Naive B cell (primary cell): ENCODE data around the gene OSGEP. TPM values are rescaled to one million over a fixed set of nuclear protein-coding genes. Genes with fewer than 3 reads are reported as not detected.

Experiments used
- ATAC-seq, 2 donors: fragments of 150-1000 bp; cut with Tn5 transposase; 2 replicates each; pipeline ENCODE4 v1.10.0; 2021; ENCODE audit warnings: low read depth in 2 of 2, mild to moderate bottlenecking in 2 of 2, moderate library complexity in 2 of 2
- DNase-seq: peaks from one replicate; pipeline ENCODE4 v3.0.0; 2022
- H3K27ac Mint-ChIP-seq, 6 donors: one replicate each; pipeline ENCODE4 v1.8.0; 2020 to 2022; ENCODE audit warnings: mild to moderate bottlenecking in 6 of 6, mixed read lengths in 6 of 6, moderate library complexity in 5 of 6, inconsistent platforms in 2 of 6
- H3K27me3 Mint-ChIP-seq, 3 donors: one replicate each; pipeline ENCODE4 v1.8.0; 2021 to 2022; ENCODE audit warnings: mixed read lengths in 3 of 3, mild to moderate bottlenecking in 1 of 3
- H3K36me3 Mint-ChIP-seq, 2 donors: one replicate each; pipeline ENCODE4 v1.8.0; 2020 to 2022; ENCODE audit warnings: mixed read lengths in 2 of 2, inconsistent platforms in 1 of 2, mild to moderate bottlenecking in 1 of 2
- H3K4me1 Mint-ChIP-seq, 3 donors: one replicate each; pipeline ENCODE4 v1.8.0; 2020 to 2022; ENCODE audit warnings: mixed read lengths in 3 of 3, inconsistent platforms in 1 of 3, mild to moderate bottlenecking in 1 of 3, moderate library complexity in 1 of 3
- H3K4me3 Mint-ChIP-seq, 8 donors: one replicate each; pipeline ENCODE4 v1.8.0; 2020 to 2022; ENCODE audit warnings: mild to moderate bottlenecking in 8 of 8, mixed read lengths in 8 of 8, moderate library complexity in 8 of 8, inconsistent platforms in 2 of 8
- H3K9me3 Mint-ChIP-seq, 7 donors: one replicate each; pipeline ENCODE4 v1.8.0; 2020 to 2022; ENCODE audit warnings: mixed read lengths in 7 of 7, mild to moderate bottlenecking in 5 of 7, inconsistent platforms in 2 of 7, moderate library complexity in 1 of 7
- polyA plus RNA-seq, 6 donors: library from polyadenylated mRNA; unstranded; fragments of 300-500 nt; fragmentation: Illumina TruSeq; gene quantifications; one replicate each; pipeline ENCODE4 v1.2.3, GENCODE V29; 2021; ENCODE audit warnings: low read depth in 6 of 6

The OSGEP gene
- polyA plus RNA-seq, 6 donors from 2014 or later = 57.5 to 87.9 (median 67.4) TPM

- DNase-seq (no peak), ATAC-seq (no peak)
- Mint-ChIP-seq H3K27ac (no peak overlapping the region), H3K9me3 (no peaks in the 10 kb centered on the region), H3K36me3 (no peaks in the 10 kb centered on the region), H3K4me3 (peak overlapping the region in 1 of 8 donors; percentile 4), H3K4me1 (peaks cover 18 to 45% (median 25%) of the 10 kb centered on the region in 3 donors), H3K27me3 (no peaks in the 10 kb centered on the region)
Measured at GRCh38 chr14:20418501-20418909, 36.1 kb downstream of the OSGEP start.

DNA sequence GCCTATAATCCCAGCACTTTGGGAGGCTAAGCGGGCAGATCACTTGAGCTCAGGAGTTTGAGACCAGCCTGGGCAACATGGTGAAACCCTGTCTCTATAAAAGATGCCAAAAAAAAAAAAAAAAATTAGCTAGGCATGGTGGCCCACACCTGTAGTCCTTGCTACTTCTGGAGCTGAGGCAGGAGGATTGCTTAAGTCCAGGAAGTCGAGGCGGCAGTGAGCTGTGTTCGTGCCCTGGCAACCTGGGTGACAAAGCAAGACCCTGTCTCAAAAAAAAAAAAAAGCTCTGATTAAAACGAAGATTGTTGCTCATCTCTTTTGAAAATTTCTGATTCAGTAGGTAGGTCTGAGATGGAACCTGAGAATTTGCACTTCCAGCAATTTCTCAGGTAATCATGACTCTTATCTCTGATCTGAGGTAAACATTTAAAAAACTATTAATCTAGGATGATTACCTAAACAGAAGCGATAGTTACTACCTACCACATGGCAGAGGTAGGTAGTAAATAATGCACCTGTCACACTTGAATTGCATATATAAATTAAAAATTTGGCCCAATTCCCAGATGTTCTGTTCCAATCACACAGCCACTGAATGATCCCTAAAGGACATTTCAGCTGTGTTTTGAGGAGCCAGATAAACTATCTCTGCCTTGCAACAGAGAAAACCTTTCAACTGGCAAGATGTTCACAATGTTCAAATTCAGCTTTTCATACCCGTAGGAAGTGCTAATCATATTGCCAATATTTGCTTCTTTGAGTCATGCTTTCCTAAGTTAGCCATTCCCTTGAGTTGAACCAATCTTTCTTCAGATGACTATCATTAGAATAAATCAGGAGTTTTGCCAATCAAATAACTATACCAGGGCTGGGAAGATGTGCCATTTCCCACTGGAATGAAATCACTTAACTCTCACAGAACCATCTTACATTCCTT lies 37.1 kb downstream of the OSGEP start:
- Mint-ChIP-seq H3K4me1 (peaks cover 18 to 41% (median 27%) of the 10 kb centered on the region in 3 donors), H3K27me3 (no peaks in the 10 kb centered on the region), H3K9me3 (no peaks in the 10 kb centered on the region), H3K27ac (no peak overlapping the region), H3K36me3 (no peaks in the 10 kb centered on the region), H3K4me3 (peak overlapping the region in 1 of 8 donors; percentile 22)
- ATAC-seq = no peak
- no peak for DNase-seq

DNA sequence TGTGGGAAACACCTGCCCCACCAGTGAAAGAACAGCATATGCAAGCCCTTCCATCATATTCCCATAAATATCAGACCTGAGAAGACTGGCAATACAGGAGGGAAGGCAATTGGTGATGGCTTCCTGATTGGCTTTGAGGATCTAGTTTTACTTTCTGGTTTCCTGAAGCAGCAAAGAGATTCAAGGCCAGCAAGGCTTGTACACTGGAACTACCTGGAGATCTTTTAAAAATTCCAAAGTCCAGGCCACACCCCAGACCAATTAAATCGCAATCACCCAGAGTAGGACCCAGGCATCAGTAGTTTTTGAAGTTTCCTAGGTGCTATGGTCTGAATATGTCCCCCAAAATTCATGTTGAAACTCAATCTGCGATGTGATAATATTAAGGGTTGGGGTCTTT lies 38.4 kb downstream of the OSGEP start:
- no peaks in the 10 kb centered on the region for H3K9me3 Mint-ChIP-seq
- DNase-seq = no peak
- H3K36me3 Mint-ChIP-seq = no peaks in the 10 kb centered on the region
- H3K27me3 Mint-ChIP-seq = no peaks in the 10 kb centered on the region
- H3K4me3 Mint-ChIP-seq = peak overlapping the region in 6 of 8 donors; percentile 2 to 61 (median 46)
- peaks cover 25 to 54% (median 36%) of the 10 kb centered on the region in 3 donors for H3K4me1 Mint-ChIP-seq
- peak overlapping the region in 4 of 6 donors; percentile 34 to 84 (median 50) for H3K27ac Mint-ChIP-seq
- no peak for ATAC-seq

GRCh38 chr14:20415782-20416206 lies 38.8 kb downstream of the OSGEP start:
- peak overlapping the region in 4 of 6 donors; percentile 34 to 84 (median 50) for H3K27ac Mint-ChIP-seq
- H3K4me3 Mint-ChIP-seq = peak overlapping the region in 7 of 8 donors; percentile 2 to 61 (median 37)
- H3K9me3 Mint-ChIP-seq = no peaks in the 10 kb centered on the region
- ATAC-seq (peak; percentile 34 to 50), DNase-seq (peak; percentile 63)
- H3K36me3 Mint-ChIP-seq = no peaks in the 10 kb centered on the region
- no peaks in the 10 kb centered on the region for H3K27me3 Mint-ChIP-seq
- H3K4me1 Mint-ChIP-seq = peaks cover 28 to 58% (median 40%) of the 10 kb centered on the region in 3 donors

DNA sequence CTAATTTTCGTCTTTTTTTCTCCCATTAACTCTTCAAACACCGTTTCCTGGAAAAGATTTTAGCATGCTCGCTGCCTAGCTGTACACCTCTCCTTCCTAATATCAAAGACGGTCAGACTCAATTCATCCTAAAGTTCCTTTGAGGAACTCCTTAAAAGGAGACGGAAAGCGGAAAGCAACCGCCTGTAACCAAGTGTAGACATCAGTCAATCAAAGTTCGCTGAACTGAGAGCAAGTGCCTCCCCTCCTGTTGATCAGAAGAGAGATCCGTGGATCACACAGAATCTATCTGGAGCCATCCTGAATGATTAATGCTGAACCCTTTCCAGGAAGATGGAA lies 40.9 kb downstream of the OSGEP start:
- H3K36me3 Mint-ChIP-seq = no peaks in the 10 kb centered on the region
- H3K27me3 Mint-ChIP-seq = no peaks in the 10 kb centered on the region
- ATAC-seq (peak; percentile 17 to 23), DNase-seq (peak; percentile 34)
- peak overlapping the region; percentile 88 to 100 (median 96) for H3K4me3 Mint-ChIP-seq
- H3K9me3 Mint-ChIP-seq = no peaks in the 10 kb centered on the region
- H3K27ac Mint-ChIP-seq = peak overlapping the region; percentile 89 to 99 (median 98)
- H3K4me1 Mint-ChIP-seq = peaks cover 36 to 63% (median 50%) of the 10 kb centered on the region in 3 donors

DNA sequence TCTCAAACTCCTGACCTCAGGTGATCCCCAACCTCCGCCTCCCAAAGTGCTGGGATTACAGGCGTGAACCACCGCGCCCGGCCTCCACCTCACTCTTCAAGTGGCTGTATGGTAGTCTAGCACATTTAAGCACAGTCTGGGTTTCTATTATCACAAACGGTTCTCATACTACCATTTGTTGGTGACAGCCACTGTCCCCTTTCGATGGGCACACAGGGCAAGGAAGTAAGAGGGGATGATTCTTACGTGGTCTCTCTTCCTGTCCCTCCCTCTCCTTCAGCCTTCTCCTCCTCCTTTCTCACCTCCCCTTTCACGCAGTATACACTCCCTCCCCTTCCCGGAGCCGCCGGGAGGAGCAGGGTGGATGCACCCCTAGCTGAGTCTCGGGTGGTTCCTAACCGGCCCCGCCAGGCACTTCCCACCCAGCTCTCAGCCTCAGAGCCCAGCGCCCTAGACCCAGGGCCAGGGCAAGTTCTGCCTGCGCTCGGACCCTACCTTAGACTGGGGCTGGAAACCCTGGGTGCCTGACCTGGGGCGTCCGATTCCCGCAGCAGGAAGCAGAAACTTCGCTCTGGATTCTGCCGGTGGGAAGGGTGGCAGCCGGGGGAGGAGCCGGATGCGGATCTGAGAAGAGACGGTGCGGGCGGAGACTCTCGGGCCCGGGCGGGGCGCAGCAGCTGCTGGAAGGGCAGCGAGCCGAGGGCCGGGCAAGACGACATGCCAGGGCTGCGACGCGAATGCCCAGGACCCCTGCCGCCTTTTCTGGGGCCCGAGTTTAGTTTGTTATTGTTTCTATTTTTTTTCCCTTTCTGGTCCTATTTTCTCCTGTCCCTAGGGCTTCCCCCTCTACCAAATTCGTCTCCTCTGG lies 41.5 kb downstream of the OSGEP start, which contains the start of gene TEP1:
Gene TEP1 (minus strand): TSS at position 626 of the 868 bp plus-strand sequence. CDS start 5,062 bp downstream, outside the sequence.
- Mint-ChIP-seq H3K36me3 (no peaks in the 10 kb centered on the region), H3K27ac (peak within 1 kb of the TSS; percentile 89 to 99 (median 98)), H3K4me1 (peaks cover 40 to 64% (median 48%) of the 10 kb centered on the region in 3 donors), H3K4me3 (peak within 1 kb of the TSS; percentile 88 to 100 (median 96)), H3K27me3 (no peaks in the 10 kb centered on the region), H3K9me3 (no peaks in the 10 kb centered on the region)
- DNase-seq (peak; percentile 73), ATAC-seq (peak; percentile 68)

DNA sequence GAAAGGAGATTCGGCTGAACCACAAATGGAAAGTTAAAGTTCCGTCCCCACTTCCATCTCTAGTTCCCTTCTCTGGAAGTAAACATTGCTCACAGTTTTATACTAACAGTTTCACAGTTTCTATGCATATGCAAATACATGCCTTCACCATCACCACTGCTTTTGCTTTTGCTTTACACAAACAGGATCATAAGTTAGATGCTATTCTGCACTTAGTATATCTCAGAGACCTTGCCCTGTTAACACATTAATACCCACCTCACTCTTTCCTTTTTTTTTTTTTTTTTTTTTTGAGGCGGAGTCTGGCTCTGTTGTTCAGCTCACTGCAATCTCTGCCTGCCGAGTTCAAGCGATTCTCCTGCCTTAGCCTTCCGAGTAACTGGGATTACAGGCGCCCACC lies 42.2 kb downstream of the OSGEP start:
- Mint-ChIP-seq H3K36me3 (no peaks in the 10 kb centered on the region), H3K4me1 (peaks cover 47 to 69% (median 51%) of the 10 kb centered on the region in 3 donors)

DNA sequence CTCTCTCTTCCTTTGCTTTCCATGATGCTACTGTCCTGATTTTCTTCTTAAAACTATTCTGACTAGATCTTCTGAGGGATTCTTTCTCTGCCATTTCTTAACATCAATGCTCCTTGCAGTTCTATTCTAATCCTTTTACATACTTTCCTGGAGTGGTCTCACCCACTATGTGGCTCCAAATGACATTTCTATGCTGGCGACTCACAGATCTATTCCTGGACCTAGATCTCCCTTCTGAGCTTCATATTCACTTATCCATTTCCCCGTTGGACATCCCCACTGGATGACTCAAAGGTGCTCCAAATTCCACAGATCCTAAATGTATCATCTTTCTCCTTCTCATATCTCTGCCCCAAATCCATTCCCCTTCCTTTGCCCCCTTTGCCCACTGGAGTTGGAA lies 45.4 kb downstream of the OSGEP start:
- H3K9me3 Mint-ChIP-seq = no peaks in the 10 kb centered on the region
- ATAC-seq = no peak
- H3K4me3 Mint-ChIP-seq = peak overlapping the region in 2 of 8 donors; percentile 3 to 11
- DNase-seq = no peak
- peaks cover 57 to 69% (median 66%) of the 10 kb centered on the region in 3 donors for H3K4me1 Mint-ChIP-seq
- peaks cover 21 to 23% of the 10 kb centered on the region in 2 donors for H3K36me3 Mint-ChIP-seq
- peak overlapping the region in 5 of 6 donors; percentile 33 to 78 (median 49) for H3K27ac Mint-ChIP-seq
- no peaks in the 10 kb centered on the region for H3K27me3 Mint-ChIP-seq

More for the DNA sequence above, 42.2 kb downstream of the OSGEP start:
- Mint-ChIP-seq H3K27ac (peak overlapping the region; percentile 86 to 99 (median 94)), H3K27me3 (no peaks in the 10 kb centered on the region), H3K4me3 (peak overlapping the region; percentile 88 to 100 (median 96)), H3K9me3 (no peaks in the 10 kb centered on the region)
- ATAC-seq = peak; percentile 80 to 82
- peak; percentile 62 for DNase-seq

GRCh38 chr14:20403521-20403920 lies 51.1 kb downstream of the OSGEP start:
- H3K27ac Mint-ChIP-seq = peak overlapping the region in 1 of 6 donors; percentile 56
- H3K4me3 Mint-ChIP-seq = no peak overlapping the region
- DNase-seq = no peak
- peaks cover 32 to 47% of the 10 kb centered on the region in 2 donors for H3K36me3 Mint-ChIP-seq
- no peaks in the 10 kb centered on the region for H3K27me3 Mint-ChIP-seq
- H3K9me3 Mint-ChIP-seq = no peaks in the 10 kb centered on the region
- ATAC-seq = no peak
- H3K4me1 Mint-ChIP-seq = peaks cover 28 to 41% (median 29%) of the 10 kb centered on the region in 3 donors

DNA sequence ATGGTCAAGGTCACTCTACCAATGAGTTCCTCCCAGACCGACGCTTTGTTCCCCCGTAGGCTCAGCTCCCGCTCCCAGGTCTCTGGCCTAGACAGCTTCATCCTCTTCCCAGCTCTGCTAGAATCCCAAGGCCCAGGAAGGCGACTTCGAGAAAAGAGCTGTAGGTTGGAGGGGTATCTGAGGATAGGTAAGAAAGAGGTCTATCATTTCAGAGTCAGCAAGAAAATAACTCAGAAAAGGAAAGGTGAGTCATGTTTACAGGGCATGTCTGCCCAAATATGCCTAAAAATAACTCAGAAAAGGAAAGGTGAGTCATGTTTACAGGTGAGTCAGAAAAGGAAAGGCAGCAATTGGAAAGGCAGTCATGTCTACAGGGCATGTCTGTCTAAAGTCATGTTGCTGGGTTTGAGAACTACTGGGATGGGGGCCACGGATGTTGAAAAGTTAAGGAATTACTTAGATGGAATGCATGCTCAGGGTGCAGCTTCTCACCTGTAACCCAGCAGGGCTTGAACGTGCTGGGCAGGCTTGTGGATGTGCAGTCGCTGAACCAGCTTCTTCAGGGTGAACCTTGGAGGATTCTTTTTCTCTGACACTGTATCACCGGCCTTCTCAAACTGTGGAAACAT lies 53.5 kb downstream of the OSGEP start:
- ATAC-seq (no peak), DNase-seq (no peak)
- peaks cover 9 to 21% (median 12%) of the 10 kb centered on the region in 3 donors for H3K4me1 Mint-ChIP-seq
- H3K36me3 Mint-ChIP-seq = peaks cover 34 to 38% of the 10 kb centered on the region in 2 donors
- H3K27ac Mint-ChIP-seq = peak overlapping the region in 4 of 6 donors; percentile 40 to 81 (median 66)
- H3K9me3 Mint-ChIP-seq = no peaks in the 10 kb centered on the region
- H3K27me3 Mint-ChIP-seq = no peaks in the 10 kb centered on the region
- H3K4me3 Mint-ChIP-seq = no peak overlapping the region

DNA sequence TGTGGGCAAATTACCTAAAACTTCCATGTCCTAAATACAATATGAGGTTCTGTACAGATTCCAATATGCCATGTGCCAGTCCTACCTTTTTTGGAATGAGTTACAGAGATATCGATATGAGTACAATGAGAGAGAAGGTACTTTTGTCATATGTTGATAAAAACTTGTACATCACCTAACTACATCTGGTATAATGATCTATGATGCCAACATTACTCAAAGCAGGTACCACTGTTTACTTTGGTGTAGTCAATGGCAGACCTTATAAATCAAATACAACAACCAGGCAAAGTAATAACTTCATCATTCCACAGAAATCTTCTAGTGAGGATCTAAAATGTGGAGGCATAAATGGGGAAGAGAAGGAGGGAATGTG lies 54.0 kb downstream of the OSGEP start:
- H3K4me1 Mint-ChIP-seq = peaks cover 5 to 20% (median 11%) of the 10 kb centered on the region in 3 donors
- no peak for ATAC-seq
- peak overlapping the region in 2 of 6 donors; percentile 15 to 81 for H3K27ac Mint-ChIP-seq

GRCh38 chr14:20397511-20397910 lies 57.1 kb downstream of the OSGEP start:
- H3K4me1 Mint-ChIP-seq = peaks cover 0 to 16% (median 5%) of the 10 kb centered on the region in 3 donors
- no peaks in the 10 kb centered on the region for H3K9me3 Mint-ChIP-seq
- H3K4me3 Mint-ChIP-seq = no peak overlapping the region
- H3K36me3 Mint-ChIP-seq = peaks cover 25 to 34% of the 10 kb centered on the region in 2 donors
- no peak for DNase-seq
- ATAC-seq = no peak
- H3K27me3 Mint-ChIP-seq = no peaks in the 10 kb centered on the region
- H3K27ac Mint-ChIP-seq = no peak overlapping the region

More for the DNA sequence above, 54.0 kb downstream of the OSGEP start:
- peaks cover 35 to 37% of the 10 kb centered on the region in 2 donors for H3K36me3 Mint-ChIP-seq
- no peaks in the 10 kb centered on the region for H3K9me3 Mint-ChIP-seq
- no peaks in the 10 kb centered on the region for H3K27me3 Mint-ChIP-seq
- DNase-seq = no peak
- no peak overlapping the region for H3K4me3 Mint-ChIP-seq
